ENCODE results near the gene DZANK1.

DNA sequence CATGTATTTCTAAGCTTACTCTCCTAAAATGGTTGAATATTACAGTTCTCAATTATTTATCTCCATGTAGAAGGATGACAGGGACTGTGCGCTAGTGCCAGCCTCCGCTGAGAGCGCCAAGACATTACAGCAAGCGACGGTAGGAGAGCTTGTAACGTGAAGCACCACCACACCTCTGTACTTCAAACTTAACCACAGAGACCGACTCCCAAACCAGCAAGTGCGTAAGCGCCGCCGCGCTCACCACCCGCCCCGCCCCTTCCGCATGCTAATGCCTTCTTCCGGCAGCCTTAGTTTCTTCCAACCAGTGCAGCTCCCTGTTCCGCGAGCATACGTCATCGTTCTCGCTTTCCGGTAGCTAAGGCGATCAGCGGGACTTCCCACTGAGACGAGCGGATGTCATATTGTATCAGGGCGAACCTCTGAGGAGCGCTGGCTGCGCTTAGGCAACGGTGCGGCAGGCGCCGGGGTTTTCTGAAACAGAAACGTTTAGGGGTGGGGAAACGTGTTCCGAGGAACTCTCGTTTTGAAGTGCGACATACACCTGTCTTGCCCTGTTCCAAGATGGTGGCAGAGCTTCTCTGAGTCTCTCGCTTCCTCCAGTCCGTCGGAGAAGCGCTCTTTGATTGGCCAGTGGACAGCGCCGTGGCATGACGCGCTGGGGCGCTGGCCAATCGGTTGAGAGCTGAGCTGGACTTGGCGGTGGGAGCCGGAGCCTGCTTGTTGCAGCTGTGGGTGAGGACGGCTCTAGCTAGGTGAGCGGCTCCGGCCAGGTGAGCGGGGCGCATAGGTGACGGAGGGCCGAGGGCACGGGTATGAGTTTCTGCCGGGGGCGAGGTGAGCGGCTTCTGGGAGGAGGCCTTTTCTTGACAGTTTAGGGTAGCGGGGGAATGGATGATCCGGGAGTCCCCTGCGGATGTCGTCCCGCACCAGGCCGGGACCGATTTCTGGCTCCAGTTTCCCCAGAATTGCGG lies 40.7 kb upstream of the DZANK1 start, which contains the start of gene SEC23B:
- TF ChIP-seq, protein P1, sequence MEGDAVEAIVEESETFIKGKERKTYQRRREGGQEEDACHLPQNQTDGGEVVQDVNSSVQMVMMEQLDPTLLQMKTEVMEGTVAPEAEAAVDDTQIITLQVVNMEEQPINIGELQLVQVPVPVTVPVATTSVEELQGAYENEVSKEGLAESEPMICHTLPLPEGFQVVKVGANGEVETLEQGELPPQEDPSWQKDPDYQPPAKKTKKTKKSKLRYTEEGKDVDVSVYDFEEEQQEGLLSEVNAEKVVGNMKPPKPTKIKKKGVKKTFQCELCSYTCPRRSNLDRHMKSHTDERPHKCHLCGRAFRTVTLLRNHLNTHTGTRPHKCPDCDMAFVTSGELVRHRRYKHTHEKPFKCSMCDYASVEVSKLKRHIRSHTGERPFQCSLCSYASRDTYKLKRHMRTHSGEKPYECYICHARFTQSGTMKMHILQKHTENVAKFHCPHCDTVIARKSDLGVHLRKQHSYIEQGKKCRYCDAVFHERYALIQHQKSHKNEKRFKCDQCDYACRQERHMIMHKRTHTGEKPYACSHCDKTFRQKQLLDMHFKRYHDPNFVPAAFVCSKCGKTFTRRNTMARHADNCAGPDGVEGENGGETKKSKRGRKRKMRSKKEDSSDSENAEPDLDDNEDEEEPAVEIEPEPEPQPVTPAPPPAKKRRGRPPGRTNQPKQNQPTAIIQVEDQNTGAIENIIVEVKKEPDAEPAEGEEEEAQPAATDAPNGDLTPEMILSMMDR (IDR thresholded peaks at IDR 0.05) = no peak
- peak; percentile 11 to 68 for TF ChIP-seq POLR2A (IDR thresholded peaks at IDR 0.05)
